ENCODE results near the gene HFM1. TPM values are rescaled to one million over a fixed set of nuclear protein-coding genes. Genes with fewer than 3 reads are reported as not detected.
"Not testable (repeated sequence)": the region's sequence is repeated elsewhere in the genome, so short reads cannot be mapped to it uniquely, and the experiment has no call there.

Gene HFM1
- total RNA-seq, 2 donors from 2014 or later = 0.40 TPM; not detected in 1

DNA sequence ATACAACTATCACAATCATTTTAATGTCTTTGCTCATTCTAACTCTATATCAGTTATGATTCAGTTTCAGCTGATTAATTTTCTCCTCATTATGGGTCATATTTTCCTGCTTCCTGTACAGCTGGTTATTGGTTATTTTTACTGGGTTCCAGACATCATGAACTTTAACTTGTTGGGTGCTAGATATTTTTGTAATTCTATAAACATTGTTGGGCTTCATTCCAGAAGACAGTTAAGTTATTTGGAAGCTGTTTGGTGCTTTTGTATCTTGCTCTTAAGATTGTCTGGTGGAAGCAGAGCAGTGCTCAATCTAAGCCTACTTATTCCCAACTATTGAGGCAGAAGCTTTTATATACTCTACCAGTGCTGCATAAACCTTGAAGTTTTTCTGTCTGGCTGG, 34.4 kb upstream of the HFM1 start:
- intact Hi-C loops (cut with DNase I) = no loop called here
- H3K27ac ChIP-seq = no peak overlapping the region
- DNase-seq = no peak
- H3K9ac ChIP-seq (ENCODE audit: low read depth in 2 of 2, low read length in 2 of 2) = no peak overlapping the region
- H3K4me3 ChIP-seq = no peak overlapping the region
- no peaks in the 10 kb centered on the region for H3K27me3 ChIP-seq
- H3K36me3 ChIP-seq = no peaks in the 10 kb centered on the region
- H3K9me3 ChIP-seq = no peaks in the 10 kb centered on the region
- TF ChIP-seq CTCF (IDR thresholded peaks at IDR 0.05) = no peak
- H3K4me1 ChIP-seq = no peaks in the 10 kb centered on the region

GRCh38 chr1:91428182-91428798, 23.7 kb upstream of the HFM1 start:
- no peak for DNase-seq

GRCh38 chr1:91427741-91428140, 23.1 kb upstream of the HFM1 start:
- H3K27me3 ChIP-seq = no peaks in the 10 kb centered on the region
- H3K9ac ChIP-seq (ENCODE audit: low read depth in 2 of 2, low read length in 2 of 2) = no peak overlapping the region
- no peaks in the 10 kb centered on the region for H3K9me3 ChIP-seq
- no peaks in the 10 kb centered on the region for H3K4me1 ChIP-seq
- H3K36me3 ChIP-seq = no peaks in the 10 kb centered on the region
- TF ChIP-seq CTCF (IDR thresholded peaks at IDR 0.05) = no peak
- intact Hi-C loops (cut with DNase I) = no loop called here
- H3K4me3 ChIP-seq = no peak overlapping the region
- DNase-seq = no peak
- no peak overlapping the region for H3K27ac ChIP-seq

More at GRCh38 chr1:91428182-91428798, 23.7 kb upstream of the HFM1 start:
- no peak overlapping the region for H3K4me3 ChIP-seq
- H3K9me3 ChIP-seq = no peaks in the 10 kb centered on the region
- no peak overlapping the region for H3K9ac ChIP-seq (ENCODE audit: low read depth in 2 of 2, low read length in 2 of 2)
- no peaks in the 10 kb centered on the region for H3K4me1 ChIP-seq
- H3K36me3 ChIP-seq = no peaks in the 10 kb centered on the region
- no peaks in the 10 kb centered on the region for H3K27me3 ChIP-seq
- H3K27ac ChIP-seq = no peak overlapping the region
- TF ChIP-seq CTCF (IDR thresholded peaks at IDR 0.05) = no peak
- intact Hi-C loops (cut with DNase I) = no loop called here

GRCh38 chr1:91422523-91422922, 17.9 kb upstream of the HFM1 start:
- H3K27me3 ChIP-seq; H3K27ac ChIP-seq; H3K4me3 ChIP-seq; H3K4me1 ChIP-seq; H3K9ac ChIP-seq (ENCODE audit: low read depth in 2 of 2, low read length in 2 of 2); H3K36me3 ChIP-seq; DNase-seq; intact Hi-C loops (cut with DNase I); H3K9me3 ChIP-seq: not testable (repeated sequence)

GRCh38 chr1:91412371-91412770, 7.7 kb upstream of the HFM1 start:
- TF ChIP-seq CTCF (IDR thresholded peaks at IDR 0.05) = no peak
- H3K9ac ChIP-seq (ENCODE audit: low read depth in 2 of 2, low read length in 2 of 2) = no peak overlapping the region
- H3K9me3 ChIP-seq = no peaks in the 10 kb centered on the region
- no peak overlapping the region for H3K4me3 ChIP-seq
- intact Hi-C loops (cut with DNase I) = no loop called here
- no peaks in the 10 kb centered on the region for H3K27me3 ChIP-seq
- no peaks in the 10 kb centered on the region for H3K36me3 ChIP-seq
- H3K4me1 ChIP-seq = no peaks in the 10 kb centered on the region
- no peak overlapping the region for H3K27ac ChIP-seq
- no peak for DNase-seq

DNA sequence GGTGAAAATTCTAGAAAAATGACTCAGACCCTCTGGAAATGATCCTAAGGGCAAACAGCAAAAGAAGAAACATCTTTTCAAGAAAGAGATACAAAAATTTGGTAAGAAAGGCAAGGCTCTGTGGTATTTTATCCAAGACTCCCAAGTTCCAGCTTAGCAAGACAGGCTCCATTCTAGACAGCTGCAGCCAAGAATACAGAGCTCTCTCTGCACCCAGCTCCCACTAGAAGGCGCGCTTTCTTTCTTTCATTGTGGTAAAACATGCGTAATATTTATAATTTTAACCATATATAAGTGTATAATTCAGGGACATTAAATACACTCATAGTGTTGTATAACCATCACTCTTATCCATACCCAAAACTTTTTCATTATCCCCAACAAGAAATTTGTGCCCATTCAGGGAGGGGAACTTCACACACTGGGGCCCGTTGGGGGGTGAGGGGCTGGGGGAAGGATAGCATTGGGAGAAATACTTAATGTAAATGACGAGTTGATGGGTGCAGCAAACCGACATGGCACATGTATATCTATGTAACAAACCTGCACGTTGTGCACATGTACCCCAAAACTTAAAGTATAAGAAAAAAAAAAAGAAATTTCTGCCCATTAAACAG, 2.2 kb upstream of the HFM1 start:
- Histone ChIP-seq H3K4me3 (no peak overlapping the region), H3K4me1 (no peaks in the 10 kb centered on the region), H3K27me3 (peaks cover 5% of the 10 kb centered on the region), H3K27ac (no peak overlapping the region), H3K36me3 (no peaks in the 10 kb centered on the region), H3K9me3 (no peaks in the 10 kb centered on the region), H3K9ac (ENCODE audit: low read depth in 2 of 2, low read length in 2 of 2) (no peak overlapping the region)
- TF ChIP-seq CTCF (IDR thresholded peaks at IDR 0.05) = no peak
- DNase-seq = no peak
- intact Hi-C loops (cut with DNase I) = no loop called here
